ENCODE measurements around the gene KHNYN.
A peak's percentile ranks its signal among the peaks of the same experiment; 100 is the strongest.
"Not testable (repeated sequence)": the region's sequence is repeated elsewhere in the genome, so short reads cannot be mapped to it uniquely, and the experiment has no call there.

The KHNYN gene

GRCh38 chr14:24439257-24439656, 9.5 kb downstream of the KHNYN start:
- DNase-seq: no peak

- DNase-seq: no peak
These were observed 10.3 kb downstream of the KHNYN start for GRCh38 chr14:24439830-24440605.

GRCh38 chr14:24440606-24441399, 11.0 kb downstream of the KHNYN start:
- no peak for DNase-seq

DNA sequence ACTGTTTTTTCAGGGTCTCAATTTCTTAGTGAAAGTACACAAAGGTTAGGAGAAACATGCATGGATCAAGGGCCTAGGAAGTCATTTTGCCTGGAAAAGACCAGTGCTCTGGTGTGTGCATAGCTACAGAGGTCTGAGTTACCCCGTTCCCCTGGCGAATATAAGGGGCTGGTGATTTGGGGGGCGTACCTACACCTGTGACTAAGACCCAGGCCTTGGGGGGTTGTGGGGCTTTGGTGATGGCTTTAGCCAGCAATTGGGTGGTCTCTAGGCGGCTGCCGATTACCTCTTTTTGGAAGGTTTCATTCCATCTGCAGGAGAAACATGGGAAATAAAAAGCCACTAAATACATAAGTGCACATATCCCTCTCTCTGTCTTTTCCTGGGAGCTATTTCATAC, 11.7 kb downstream of the KHNYN start:
- no peak for DNase-seq

GRCh38 chr14:24441904-24442239, 12.1 kb downstream of the KHNYN start:
- DNase-seq: no peak

- DNase-seq: peak; percentile 98
These were observed 12.7 kb downstream of the KHNYN start, which contains the start of gene SDR39U1 for GRCh38 chr14:24442240-24443052. Gene SDR39U1 (minus strand): TSS chr14:24442776. CDS start chr14:24442769, 7 bp downstream.

GRCh38 chr14:24443053-24443665, 13.4 kb downstream of the KHNYN start:
- no peak for DNase-seq

DNA sequence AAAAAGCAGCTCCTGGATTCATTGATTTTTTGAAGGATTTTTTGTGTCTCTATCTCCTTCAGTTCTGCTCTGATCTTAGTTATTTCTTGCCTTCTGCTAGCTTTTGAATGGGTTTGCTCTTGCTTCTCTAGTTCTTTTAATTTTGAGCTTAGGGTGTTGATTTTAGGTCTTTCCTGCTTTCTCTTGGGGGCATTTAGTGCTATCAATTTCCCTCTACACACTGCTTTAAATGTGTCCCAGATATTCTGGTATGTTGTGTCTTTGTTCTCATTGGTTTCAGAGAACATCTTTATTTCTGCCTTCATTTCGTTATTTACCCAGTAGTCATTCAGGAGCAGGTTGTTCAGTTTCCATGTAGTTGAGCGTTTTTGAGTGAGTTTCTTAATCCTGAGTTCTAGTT, 21.1 kb downstream of the KHNYN start:
- not testable (repeated sequence) for DNase-seq

- no peak for DNase-seq
These were observed 27.2 kb downstream of the KHNYN start for GRCh38 chr14:24456980-24457379.

DNA sequence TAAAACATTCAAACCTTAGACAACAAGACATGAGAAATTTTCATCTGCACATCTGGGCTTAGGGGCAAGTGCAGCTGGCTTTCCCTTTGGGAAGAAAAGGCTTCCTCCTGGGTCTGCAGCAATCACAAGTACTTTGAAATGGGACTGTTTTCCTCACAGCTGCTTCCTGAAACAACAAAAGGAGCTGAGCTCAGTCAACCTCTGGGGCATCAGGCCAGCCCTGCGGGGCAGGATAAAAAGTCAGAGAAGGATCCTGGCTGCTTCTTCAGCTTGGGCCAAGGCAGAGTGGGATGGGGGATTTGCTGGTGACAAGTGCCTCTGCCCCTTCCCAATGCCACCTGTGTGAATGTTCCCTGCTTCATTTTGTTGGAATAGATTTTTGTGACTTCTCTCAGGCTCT, 29.0 kb downstream of the KHNYN start:
- no peak for DNase-seq

DNA sequence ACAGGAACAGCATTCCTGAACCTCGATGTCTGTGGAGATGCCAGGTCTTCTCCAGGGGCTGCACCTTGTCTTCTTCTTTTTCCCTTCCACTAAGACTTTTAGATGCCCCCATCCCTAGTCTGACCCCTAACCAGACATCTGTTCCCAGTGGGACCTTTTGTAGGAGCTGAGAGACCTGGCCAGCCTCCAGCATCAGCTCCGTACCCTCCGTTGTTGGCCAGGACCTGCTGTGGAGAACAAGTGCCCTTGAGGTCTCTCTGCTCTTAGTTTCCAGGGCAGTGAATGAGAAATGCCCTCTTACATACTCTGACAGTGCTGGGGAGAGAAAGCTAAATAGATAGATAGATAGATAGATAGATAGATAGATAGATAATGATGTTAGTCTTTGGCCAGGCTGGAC, 29.6 kb downstream of the KHNYN start:
- no peak for DNase-seq

DNA sequence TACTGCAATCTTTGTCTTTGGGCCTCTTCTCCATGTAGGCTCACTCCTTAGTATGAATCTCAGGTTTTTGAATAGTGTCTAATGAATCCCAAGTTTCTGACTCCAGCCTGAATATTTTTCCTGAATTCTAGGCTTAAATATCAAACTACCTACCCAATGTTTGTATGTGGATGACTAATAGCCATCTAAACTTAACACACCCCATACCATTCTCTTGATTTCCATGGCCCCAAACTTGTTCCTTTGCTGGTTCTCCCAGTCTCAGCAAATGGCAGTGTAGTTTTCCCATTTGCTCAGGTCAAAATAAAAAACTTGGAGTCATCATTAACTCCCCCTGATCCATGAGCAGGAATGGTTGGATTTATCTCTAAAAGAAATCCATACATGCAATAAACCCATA, 31.6 kb downstream of the KHNYN start:
- no peak for DNase-seq

GRCh38 chr14:24463017-24463883, 33.5 kb downstream of the KHNYN start:
- no peak for DNase-seq

DNA sequence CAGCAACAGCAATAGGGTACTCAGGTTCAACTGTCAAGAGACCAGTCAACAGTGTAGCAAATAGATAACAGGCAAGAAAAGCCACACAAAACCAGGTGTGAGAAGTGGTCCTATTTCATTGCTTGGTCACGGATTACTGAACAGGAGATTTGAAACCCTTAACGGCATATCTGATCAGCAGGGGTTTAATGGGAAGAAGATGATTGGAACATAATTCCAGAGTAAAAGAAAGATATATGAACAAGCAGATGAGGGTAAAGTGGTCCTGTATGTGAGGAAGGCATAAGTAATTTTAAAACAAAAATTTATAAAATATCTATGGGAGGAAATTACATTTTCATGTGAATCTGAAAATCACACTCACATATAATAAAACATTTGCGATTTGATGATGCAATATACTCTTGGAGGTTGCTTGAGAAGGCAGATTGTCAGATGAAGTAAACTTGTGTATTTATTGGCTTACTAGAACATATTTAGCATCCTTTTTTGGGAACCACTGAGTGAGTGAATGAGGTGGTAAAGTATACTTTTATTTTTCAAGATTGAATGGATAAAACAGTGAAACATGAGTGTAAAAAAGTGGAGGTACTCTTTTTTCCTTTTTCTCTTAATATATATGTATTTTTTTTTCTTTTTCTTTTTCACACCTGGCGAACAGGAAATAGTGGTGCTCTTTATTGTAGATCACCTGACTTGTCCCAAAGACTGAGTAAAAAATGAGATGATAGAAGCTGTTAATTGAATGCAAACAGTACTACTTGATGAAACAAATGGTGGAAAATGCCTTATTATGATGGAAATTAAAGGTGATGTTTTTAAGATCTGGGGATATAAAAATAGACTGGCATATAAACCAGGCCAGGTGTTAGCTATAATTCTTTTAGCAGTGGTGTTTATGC, 34.4 kb downstream of the KHNYN start:
- no peak for DNase-seq

DNA sequence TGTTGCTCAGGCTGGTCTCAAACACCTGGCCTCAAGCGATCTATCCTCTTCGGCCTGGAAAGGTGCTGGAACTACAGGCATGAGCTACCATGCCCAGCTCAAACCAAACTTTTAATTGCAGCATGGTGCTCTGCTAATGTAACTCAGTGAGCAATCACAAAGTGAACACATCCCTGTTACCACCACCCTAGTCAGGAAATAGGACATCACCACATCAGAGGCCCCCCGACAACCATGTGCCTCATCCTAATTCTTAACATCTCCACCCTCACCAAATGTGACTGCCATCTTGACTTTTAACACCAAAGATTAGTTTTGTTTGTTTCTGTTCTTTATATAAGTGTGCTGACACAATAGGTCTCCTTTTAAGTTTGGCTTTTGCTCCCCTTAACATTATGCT, 35.6 kb downstream of the KHNYN start:
- no peak for DNase-seq

DNA sequence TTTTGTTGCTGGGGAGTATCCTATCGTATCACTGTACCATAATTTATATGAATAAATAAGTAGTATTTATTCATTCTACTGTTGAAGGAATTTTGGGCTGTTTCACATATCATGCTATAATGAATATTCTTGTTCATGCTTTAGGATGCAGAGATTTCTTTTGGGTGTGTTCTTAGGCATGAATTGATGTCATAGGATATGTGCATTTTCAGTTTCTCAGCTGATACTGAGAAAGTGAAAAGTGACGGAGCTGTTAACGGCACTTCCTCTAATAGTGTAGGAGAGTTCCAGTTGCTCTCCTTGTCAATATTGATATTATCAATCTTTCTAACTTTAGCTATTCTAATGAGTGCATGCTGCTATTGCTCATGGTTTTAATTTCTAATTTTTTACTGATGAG, 36.1 kb downstream of the KHNYN start:
- no peak for DNase-seq

DNA sequence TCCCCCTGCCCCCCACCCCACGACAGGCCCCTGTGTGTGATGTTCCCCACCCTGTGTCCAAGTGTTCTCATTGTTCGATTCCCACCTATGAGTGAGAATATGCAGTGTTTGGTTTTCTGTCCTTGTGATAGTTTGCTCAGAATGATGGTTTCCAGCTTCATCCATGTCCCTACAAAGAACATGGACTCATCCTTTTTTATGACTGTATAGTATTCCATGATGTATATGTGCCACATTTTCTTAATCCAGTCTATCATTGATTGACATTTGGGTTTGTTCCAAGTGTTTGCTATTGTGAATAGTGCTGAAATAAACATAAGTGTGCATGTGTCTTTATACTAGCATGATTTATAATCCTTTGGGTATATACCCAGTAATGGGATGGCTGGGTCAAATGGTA, 40.7 kb downstream of the KHNYN start:
- not testable (repeated sequence) for DNase-seq

DNA sequence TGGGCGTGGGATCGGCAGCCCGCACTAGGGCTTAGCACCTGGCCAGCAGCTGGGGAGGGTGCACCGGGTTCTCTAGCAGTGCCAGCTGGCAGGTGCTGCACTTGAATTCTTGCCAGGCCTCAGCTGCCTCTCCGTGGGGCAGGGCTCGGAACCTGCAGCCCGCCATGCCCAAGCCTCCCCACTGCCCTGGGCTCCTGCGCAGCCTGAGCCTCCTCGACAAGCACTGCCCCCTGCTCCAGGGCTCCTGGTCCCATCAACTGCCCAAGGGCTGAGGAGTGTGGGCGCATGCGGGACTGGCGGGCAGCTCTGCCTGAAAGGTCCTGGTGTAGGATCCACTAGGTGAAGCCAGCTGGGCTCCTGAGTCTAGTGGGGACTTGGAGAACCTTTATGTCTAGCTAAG, 43.5 kb downstream of the KHNYN start:
- DNase-seq: no peak

DNA sequence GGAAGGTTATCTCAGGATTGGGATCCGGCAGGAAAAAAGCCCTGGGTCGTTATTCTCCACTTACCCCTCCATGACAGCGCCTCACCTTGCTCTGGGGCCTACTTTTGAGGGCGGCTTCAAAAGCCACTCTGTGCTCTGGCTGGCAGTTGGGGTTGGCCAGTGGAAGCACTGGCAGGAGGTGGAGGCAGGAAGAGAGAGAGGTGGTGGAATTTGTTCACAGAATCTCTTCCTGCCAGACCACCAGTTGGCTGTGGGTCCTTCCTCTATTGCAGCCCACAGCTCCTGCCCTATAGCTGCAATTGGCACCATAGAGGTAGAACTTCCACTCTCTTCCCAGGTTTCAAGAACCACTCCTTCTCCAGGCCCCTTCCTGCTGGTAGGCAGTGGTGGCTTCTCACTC, 45.5 kb downstream of the KHNYN start:
- no peak for DNase-seq

DNA sequence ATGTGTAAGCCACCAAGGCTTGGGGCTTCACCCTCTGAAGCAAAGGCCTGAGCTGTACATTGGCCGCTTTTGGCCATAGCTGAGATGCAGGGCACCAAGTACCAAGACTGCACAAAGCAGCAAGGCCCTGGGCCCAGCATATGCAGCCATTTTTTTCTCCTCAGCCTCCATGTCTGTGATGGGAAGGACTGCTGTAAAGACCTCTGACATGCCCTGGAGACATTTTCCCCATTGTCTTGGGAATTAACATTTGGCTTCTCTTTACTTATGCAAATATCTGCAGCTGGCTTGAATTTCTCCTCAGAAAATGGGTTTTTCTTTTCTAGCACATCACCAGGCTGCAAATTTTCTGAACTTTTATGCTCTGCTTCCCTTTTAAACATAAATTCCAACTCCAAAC, 50.2 kb downstream of the KHNYN start:
- DNase-seq: not testable (repeated sequence)

Data from NCI-H1930 (cell line).